ENCODE results near the gene POLE.

The POLE gene

GRCh38 chr12:132620899-132621656 is 66.1 kb downstream of the POLE start:
- DNase-seq (ENCODE audit: low read depth, low spot score): no peak
- H3K4me3 ChIP-seq (ENCODE audit: low read length): no peak overlapping the region

GRCh38 chr12:132620113-132620898 is 66.8 kb downstream of the POLE start:
- DNase-seq (ENCODE audit: low read depth, low spot score): no peak
- H3K4me3 ChIP-seq (ENCODE audit: low read length): no peak overlapping the region

- DNase-seq (ENCODE audit: low read depth, low spot score): no peak
- H3K4me3 ChIP-seq (ENCODE audit: low read length): no peak overlapping the region
Measured at GRCh38 chr12:132619386-132620112, 67.6 kb downstream of the POLE start.

- DNase-seq (ENCODE audit: low read depth, low spot score): no peak
- H3K4me3 ChIP-seq (ENCODE audit: low read length): no peak overlapping the region
Measured at GRCh38 chr12:132619071-132619385, 68.1 kb downstream of the POLE start.

GRCh38 chr12:132618683-132619043 is 68.5 kb downstream of the POLE start, which contains the start of gene P2RX2:
Gene P2RX2 (plus strand): TSS chr12:132618776. CDS start chr12:132618817, 41 bp downstream.
- no peak within 1 kb of the TSS for H3K4me3 ChIP-seq (ENCODE audit: low read length)
- no peak for DNase-seq (ENCODE audit: low read depth, low spot score)

GRCh38 chr12:132617822-132618682 is 69.1 kb downstream of the POLE start:
- no peak for DNase-seq (ENCODE audit: low read depth, low spot score)
- H3K4me3 ChIP-seq (ENCODE audit: low read length): no peak overlapping the region

GRCh38 chr12:132617135-132617701 is 69.9 kb downstream of the POLE start:
- H3K4me3 ChIP-seq (ENCODE audit: low read length): no peak overlapping the region
- no peak for DNase-seq (ENCODE audit: low read depth, low spot score)

- DNase-seq (ENCODE audit: low read depth, low spot score): no peak
- no peak overlapping the region for H3K4me3 ChIP-seq (ENCODE audit: low read length)
Measured at GRCh38 chr12:132615579-132616038, 71.5 kb downstream of the POLE start.

GRCh38 chr12:132614861-132615578 is 72.1 kb downstream of the POLE start:
- no peak overlapping the region for H3K4me3 ChIP-seq (ENCODE audit: low read length)
- peak; percentile 71 for DNase-seq (ENCODE audit: low read depth, low spot score)

- no peak overlapping the region for H3K4me3 ChIP-seq (ENCODE audit: low read length)
- no peak for DNase-seq (ENCODE audit: low read depth, low spot score)
Measured at GRCh38 chr12:132614029-132614428, 73.1 kb downstream of the POLE start.

- no peak overlapping the region for H3K4me3 ChIP-seq (ENCODE audit: low read length)
- DNase-seq (ENCODE audit: low read depth, low spot score): no peak
Measured at GRCh38 chr12:132611620-132612019, 75.5 kb downstream of the POLE start.

GRCh38 chr12:132610866-132611602 is 76.1 kb downstream of the POLE start:
- H3K4me3 ChIP-seq (ENCODE audit: low read length): no peak overlapping the region

GRCh38 chr12:132610051-132610759 is 76.9 kb downstream of the POLE start, which contains the start of gene LRCOL1:
Gene LRCOL1 (minus strand): TSS chr12:132610582. CDS start chr12:132606251, 4,331 bp downstream.
- DNase-seq (ENCODE audit: low read depth, low spot score): no peak

More at GRCh38 chr12:132610866-132611602, 76.1 kb downstream of the POLE start:
- DNase-seq (ENCODE audit: low read depth, low spot score): no peak

GRCh38 chr12:132608231-132609171 is 78.6 kb downstream of the POLE start:
- DNase-seq (ENCODE audit: low read depth, low spot score): no peak
- no peak overlapping the region for H3K4me3 ChIP-seq (ENCODE audit: low read length)

More at GRCh38 chr12:132610051-132610759, 76.9 kb downstream of the POLE start, which contains the start of gene LRCOL1:
- H3K4me3 ChIP-seq (ENCODE audit: low read length): no peak within 1 kb of the TSS

GRCh38 chr12:132606927-132607326 is 80.2 kb downstream of the POLE start:
- no peak overlapping the region for H3K4me3 ChIP-seq (ENCODE audit: low read length)
- DNase-seq (ENCODE audit: low read depth, low spot score): no peak

- no peak for DNase-seq (ENCODE audit: low read depth, low spot score)
- H3K4me3 ChIP-seq (ENCODE audit: low read length): no peak overlapping the region
Measured at GRCh38 chr12:132606466-132606865, 80.7 kb downstream of the POLE start.
